HCT116 (cell line): ENCODE data around the gene TMEM217. TPM values are rescaled to one million over a fixed set of nuclear protein-coding genes. Genes with fewer than 3 reads are reported as not detected.

Experiments
- ATAC-seq: fragments of 200-7000 bp; cut with Tn5 transposase; 2 replicates; pipeline ENCODE4 v1.9.1; 2020; ENCODE audit warnings: mild to moderate bottlenecking, moderate library complexity
- BruUV-seq: library from RNA; stranded (reverse); fragments of 400-500 nt; replicated peaks from 2 replicates; lab custom pipeline; 2021; lab: Mats Ljungman, UMichigan
- CTCF ChIA-PET: fragments of 300-600 bp; sonication (Branson Sonifier 250); formaldehyde crosslinking; loops from one replicate; lab custom pipeline; 2021; ENCODE audit warnings: antibody characterized with exemption; lab: Charles Lee
- POLR2A ChIA-PET: fragments of 300-600, 350-600 bp; sonication (Branson Sonifier 250); formaldehyde crosslinking; loops from one replicate; lab custom pipeline; 2021; ENCODE audit warnings: antibody characterized with exemption; lab: Charles Lee
- RAD21 ChIA-PET, 2 experiments: fragments of 300-600 bp; sonication (Branson Sonifier 250); formaldehyde crosslinking; loops; one replicate each; lab custom pipeline; 2023; ENCODE audit warnings: low total read pairs in 2 of 2; ENCODE audit not compliant: uncharacterized antibody in 2 of 2, unreplicated experiment in 2 of 2, low non-redundant PET in 1 of 2; lab: Charles Lee
- DNase-seq: peaks from one replicate; pipeline ENCODE4 v3.0.0-alpha.2; 2010; ENCODE audit warnings: low read depth, low spot score
- H2AFZ ChIP-seq: fragments of 200-600 bp; shearing (Covaris generic), sonication (generic); 2 replicates; pipeline ENCODE4 v1.6.1; 2017; ENCODE audit warnings: low read depth, mixed run types, mixed read lengths, antibody characterized with exemption, low read length; ENCODE audit not compliant: poor library complexity, severe bottlenecking
- H3K27ac ChIP-seq: 2 replicates; pipeline ENCODE4 v1.5.1; 2012; ENCODE audit warnings: low read depth, low read length
- H3K27me3 ChIP-seq: fragments of 200-600 bp; sonication (generic); 2 replicates; pipeline ENCODE4 v1.6.1; 2016; ENCODE audit warnings: mixed run types, low read length, mixed read lengths; ENCODE audit not compliant: insufficient read depth
- H3K36me3 ChIP-seq, 2 experiments: fragments of 200-500 bp in 1 of 2; fragments of 200-600 bp in 1 of 2; sonication (Bioruptor generic) in 1 of 2; sonication (generic) in 1 of 2; 2 replicates each; pipeline versions ENCODE4 v1.5.1 to v1.6.1; 2014 to 2016; ENCODE audit warnings: low read length in 2 of 2, inconsistent platforms in 1 of 2, mixed read lengths in 1 of 2, mixed run types in 1 of 2; ENCODE audit not compliant: insufficient read depth in 2 of 2, control insufficient read depth in 1 of 2
- H3K4me1 ChIP-seq, 2 experiments: fragments of 200-600 bp in 1 of 2; sonication (generic) in 1 of 2; 2 replicates each; pipeline versions ENCODE4 v1.5.1 to v1.6.1; 2012 to 2017; ENCODE audit warnings: low read length in 2 of 2, inconsistent platforms in 1 of 2, mild to moderate bottlenecking in 1 of 2, mixed read lengths in 1 of 2, mixed run types in 1 of 2, moderate library complexity in 1 of 2; ENCODE audit not compliant: insufficient read depth in 2 of 2, control insufficient read depth in 1 of 2
- H3K4me2 ChIP-seq: fragments of 200-600 bp; sonication (generic); 2 replicates; pipeline ENCODE4 v1.6.1; 2017; ENCODE audit warnings: mixed run types, low read length, mixed read lengths
- H3K4me3 ChIP-seq, 2 experiments: fragments of 200-600 bp in 1 of 2; sonication (generic) in 1 of 2; replicated peaks in 1 of 2; 2 replicates each; pipeline ENCODE4 v1.5.1; 2011 to 2016; ENCODE audit warnings: low read length in 2 of 2, control low read depth in 1 of 2, low read depth in 1 of 2, mild to moderate bottlenecking in 1 of 2, mixed read lengths in 1 of 2, mixed run types in 1 of 2
- H3K79me2 ChIP-seq: fragments of 200-600 bp; sonication (generic); 2 replicates; pipeline ENCODE4 v1.6.1; 2017; ENCODE audit warnings: mild to moderate bottlenecking, mixed run types, low read length, moderate library complexity, mixed read lengths; ENCODE audit not compliant: insufficient read depth
- H3K9ac ChIP-seq: fragments of 200-600 bp; sonication (generic); 2 replicates; pipeline ENCODE4 v1.6.1; 2016; ENCODE audit warnings: low read length, mixed read lengths
- H3K9me2 ChIP-seq: fragments of 200-600 bp; sonication (generic), shearing (Covaris generic); 2 replicates; pipeline ENCODE4 v1.6.1; 2017; ENCODE audit warnings: mixed run types, mild to moderate bottlenecking, moderate library complexity; ENCODE audit not compliant: insufficient read depth
- H3K9me3 ChIP-seq, 2 experiments: fragments of 200-500 bp in 1 of 2; fragments of 200-600 bp in 1 of 2; sonication (Bioruptor generic) in 1 of 2; sonication (generic) in 1 of 2; 2 replicates each; pipeline ENCODE4 v1.6.1; 2014 to 2017; ENCODE audit warnings: low read length in 2 of 2, mixed read lengths in 2 of 2, inconsistent platforms in 1 of 2, low read depth in 1 of 2, mild to moderate bottlenecking in 1 of 2, mixed run types in 1 of 2, moderate library complexity in 1 of 2; ENCODE audit not compliant: control insufficient read depth in 1 of 2, insufficient read depth in 1 of 2
- H4K20me1 ChIP-seq: fragments of 200-600 bp; sonication (generic), shearing (Covaris generic); 2 replicates; pipeline ENCODE4 v1.6.1; 2017; ENCODE audit warnings: mixed run types, mild to moderate bottlenecking, moderate library complexity; ENCODE audit not compliant: insufficient read depth
- CBX3 ChIP-seq: IDR thresholded peaks from 2 replicates; pipeline ENCODE4 v1.6.1; 2012; ENCODE audit warnings: low read depth
- CEBPB ChIP-seq: IDR thresholded peaks from 2 replicates; pipeline ENCODE4 v1.6.1; 2012; ENCODE audit warnings: low read depth
- EGR1 ChIP-seq: IDR thresholded peaks from 2 replicates; pipeline ENCODE4 v1.6.1; 2012; ENCODE audit warnings: low read depth
- EZH2 ChIP-seq: fragments of 200-600 bp; sonication (generic); IDR thresholded peaks from 2 replicates; pipeline ENCODE4 v1.6.1; 2017; ENCODE audit warnings: antibody characterized with exemption, mixed run types
- EZH2phosphoT487 ChIP-seq: fragments of 200-600 bp; IDR thresholded peaks from 2 replicates; pipeline ENCODE4 v1.6.1; 2018; ENCODE audit warnings: antibody characterized with exemption, borderline replicate concordance
- JUND ChIP-seq: IDR thresholded peaks from 2 replicates; pipeline ENCODE4 v1.6.1; 2012
- POLR2AphosphoS5 ChIP-seq: IDR thresholded peaks from 2 replicates; pipeline ENCODE4 v1.6.1; 2011; ENCODE audit warnings: mild to moderate bottlenecking, low read depth, low read length, moderate library complexity
- RAD21 ChIP-seq: IDR thresholded peaks from 2 replicates; pipeline ENCODE4 v1.6.1; 2012; ENCODE audit warnings: low read depth, mild to moderate bottlenecking
- SRF ChIP-seq: IDR thresholded peaks from 2 replicates; pipeline ENCODE4 v1.6.1; 2012; ENCODE audit warnings: low read depth
- TCF7L2 ChIP-seq: IDR thresholded peaks from 2 replicates; pipeline ENCODE4 v1.7.0; 2011; ENCODE audit warnings: borderline replicate concordance, inconsistent platforms; ENCODE audit not compliant: insufficient read depth, insufficient read length; ENCODE audit errors: extremely low read depth
- ZNF274 ChIP-seq: fragments of 200-500 bp; sonication (Bioruptor generic); IDR thresholded peaks from 2 replicates; pipeline ENCODE4 v1.6.1; 2014; ENCODE audit warnings: mild to moderate bottlenecking, low read depth, low read length, inconsistent platforms
- intact Hi-C: fragments of 100-400 bp; cut with micrococcal nuclease; formaldehyde crosslinking; loops from 2 replicates; pipeline ENCODE4 v1.10.0; 2022
- total RNA-seq: library from RNA; stranded (reverse); gene quantifications from one replicate; pipeline ENCODE4 v1.2.1, GENCODE V29; 2021; ENCODE audit not compliant: unreplicated experiment
- TF ChIP-seq, protein P1 (sequence below): IDR thresholded peaks from 2 replicates; pipeline ENCODE4 v1.6.1; 2012
- TF ChIP-seq, protein P2 (sequence below): IDR thresholded peaks from 2 replicates; pipeline ENCODE4 v1.6.1; 2011; ENCODE audit warnings: mild to moderate bottlenecking, low read length, moderate library complexity; ENCODE audit not compliant: insufficient replicate concordance; ENCODE audit errors: extremely low read depth

Gene TMEM217
- total RNA-seq, 1 experiment from 2014 or later: 0.98 TPM

DNA sequence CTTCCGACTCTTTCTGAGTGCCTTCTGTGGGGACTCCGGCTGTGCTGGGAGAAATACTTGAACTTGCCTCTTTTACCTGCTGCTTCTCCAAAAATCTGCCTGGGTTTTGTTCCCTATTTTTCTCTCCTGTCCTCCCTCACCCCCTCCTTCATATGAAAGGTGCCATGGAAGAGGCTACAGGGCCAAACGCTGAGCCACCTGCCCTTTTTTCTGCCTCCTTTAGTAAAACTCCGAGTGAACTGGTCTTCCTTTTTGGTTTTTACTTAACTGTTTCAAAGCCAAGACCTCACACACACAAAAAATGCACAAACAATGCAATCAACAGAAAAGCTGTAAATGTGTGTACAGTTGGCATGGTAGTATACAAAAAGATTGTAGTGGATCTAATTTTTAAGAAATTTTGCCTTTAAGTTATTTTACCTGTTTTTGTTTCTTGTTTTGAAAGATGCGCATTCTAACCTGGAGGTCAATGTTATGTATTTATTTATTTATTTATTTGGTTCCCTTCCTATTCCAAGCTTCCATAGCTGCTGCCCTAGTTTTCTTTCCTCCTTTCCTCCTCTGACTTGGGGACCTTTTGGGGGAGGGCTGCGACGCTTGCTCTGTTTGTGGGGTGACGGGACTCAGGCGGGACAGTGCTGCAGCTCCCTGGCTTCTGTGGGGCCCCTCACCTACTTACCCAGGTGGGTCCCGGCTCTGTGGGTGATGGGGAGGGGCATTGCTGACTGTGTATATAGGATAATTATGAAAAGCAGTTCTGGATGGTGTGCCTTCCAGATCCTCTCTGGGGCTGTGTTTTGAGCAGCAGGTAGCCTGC, 83.2 kb downstream of the TMEM217 start:
- Histone ChIP-seq H3K9me3 (no peaks in the 10 kb centered on the region), H2AFZ (no peak overlapping the region), H3K4me1 (peaks cover 14 to 18% of the 10 kb centered on the region in 2 experiments), H3K9me2 (no peaks in the 10 kb centered on the region), H3K4me3 (no peak overlapping the region), H3K36me3 (peaks cover 24 to 26% of the 10 kb centered on the region in 2 experiments; a peak in 3 of 4 replicates), H3K4me2 (no peak overlapping the region), H3K9ac (no peak overlapping the region), H3K27ac (no peak overlapping the region), H3K79me2 (peaks cover 14% of the 10 kb centered on the region; the same call in 1 of the 2 replicates), H3K27me3 (no peaks in the 10 kb centered on the region), H4K20me1 (peaks cover 4% of the 10 kb centered on the region; the same call in 1 of the 2 replicates)
- DNase-seq (no peak), ATAC-seq (no peak)
- TF ChIP-seq JUND: no peak
- no peak for TF ChIP-seq EZH2phosphoT487
- TF ChIP-seq, protein P1, sequence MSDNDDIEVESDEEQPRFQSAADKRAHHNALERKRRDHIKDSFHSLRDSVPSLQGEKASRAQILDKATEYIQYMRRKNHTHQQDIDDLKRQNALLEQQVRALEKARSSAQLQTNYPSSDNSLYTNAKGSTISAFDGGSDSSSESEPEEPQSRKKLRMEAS: no peak
- no peak for TF ChIP-seq EZH2
- TF ChIP-seq SRF: no peak
- TF ChIP-seq TCF7L2: no peak
- no peak for TF ChIP-seq EGR1
- no peak for TF ChIP-seq POLR2AphosphoS5
- TF ChIP-seq ZNF274: no peak
- no peak for TF ChIP-seq CEBPB
- ChIA-PET POLR2A (no interaction called here), CTCF (interaction anchor here (1.5 to 5.0 kb wide), 2 partner anchors 36 to 124 kb away, joined by 3 to 52 read pairs; no protein-coding TSS in a partner anchor), RAD21 (no interaction called here)
- intact Hi-C loops: no loop called here
- BruUV-seq: no TSS peak

DNA sequence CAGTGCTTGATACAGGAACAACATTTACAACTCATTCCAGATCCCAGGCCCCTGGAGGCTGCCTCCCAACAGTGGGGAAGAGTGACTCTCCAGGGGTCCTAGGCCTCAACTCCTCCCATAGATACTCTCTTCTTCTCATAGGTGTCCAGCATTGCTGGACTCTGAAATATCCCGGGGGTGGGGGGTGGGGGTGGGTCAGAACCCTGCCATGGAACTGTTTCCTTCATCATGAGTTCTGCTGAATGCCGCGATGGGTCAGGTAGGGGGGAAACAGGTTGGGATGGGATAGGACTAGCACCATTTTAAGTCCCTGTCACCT, 83.8 kb downstream of the TMEM217 start:
- TF ChIP-seq EZH2phosphoT487 (no peak), POLR2AphosphoS5 (no peak), EZH2 (no peak), ZNF274 (no peak), CBX3 (no peak), TCF7L2 (no peak), JUND (no peak), RAD21 (no peak)
- TF ChIP-seq, protein P2, sequence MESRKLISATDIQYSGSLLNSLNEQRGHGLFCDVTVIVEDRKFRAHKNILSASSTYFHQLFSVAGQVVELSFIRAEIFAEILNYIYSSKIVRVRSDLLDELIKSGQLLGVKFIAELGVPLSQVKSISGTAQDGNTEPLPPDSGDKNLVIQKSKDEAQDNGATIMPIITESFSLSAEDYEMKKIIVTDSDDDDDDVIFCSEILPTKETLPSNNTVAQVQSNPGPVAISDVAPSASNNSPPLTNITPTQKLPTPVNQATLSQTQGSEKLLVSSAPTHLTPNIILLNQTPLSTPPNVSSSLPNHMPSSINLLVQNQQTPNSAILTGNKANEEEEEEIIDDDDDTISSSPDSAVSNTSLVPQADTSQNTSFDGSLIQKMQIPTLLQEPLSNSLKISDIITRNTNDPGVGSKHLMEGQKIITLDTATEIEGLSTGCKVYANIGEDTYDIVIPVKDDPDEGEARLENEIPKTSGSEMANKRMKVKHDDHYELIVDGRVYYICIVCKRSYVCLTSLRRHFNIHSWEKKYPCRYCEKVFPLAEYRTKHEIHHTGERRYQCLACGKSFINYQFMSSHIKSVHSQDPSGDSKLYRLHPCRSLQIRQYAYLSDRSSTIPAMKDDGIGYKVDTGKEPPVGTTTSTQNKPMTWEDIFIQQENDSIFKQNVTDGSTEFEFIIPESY: no peak
- Histone ChIP-seq H3K9me3 (no peaks in the 10 kb centered on the region), H4K20me1 (peaks cover 4% of the 10 kb centered on the region; the same call in 1 of the 2 replicates), H3K27ac (no peak overlapping the region), H3K79me2 (peaks cover 14% of the 10 kb centered on the region; the same call in 1 of the 2 replicates), H2AFZ (no peak overlapping the region), H3K4me3 (no peak overlapping the region), H3K9me2 (no peaks in the 10 kb centered on the region), H3K27me3 (no peaks in the 10 kb centered on the region), H3K4me2 (no peak overlapping the region), H3K4me1 (peaks cover 14 to 22% of the 10 kb centered on the region in 2 experiments), H3K9ac (no peak overlapping the region), H3K36me3 (peaks cover 24 to 26% of the 10 kb centered on the region in 2 experiments; a peak in 3 of 4 replicates)
- ChIA-PET POLR2A (no interaction called here), CTCF (interaction anchor here (3.7 to 5.0 kb wide), 3 partner anchors 123 to 153 kb away, joined by 33 to 59 read pairs (median 52); no protein-coding TSS in a partner anchor), RAD21 (no interaction called here)
- intact Hi-C loops: no loop called here
- DNase-seq: no peak
- no peak for ATAC-seq
- BruUV-seq: no TSS peak
